Activated T-helper 17 cell treated with anti-CD3 and anti-CD28 coated beads, Interleukin-2, amount 50 U/mL, for 72 hours (primary cell): ENCODE results near the gene MED13L. TPM values are rescaled to one million over a fixed set of nuclear protein-coding genes. Genes with fewer than 3 reads are reported as not detected.

Experiments used
- ATAC-seq: fragments of 150-1000 bp; cut with Tn5 transposase; replicated peaks from 2 replicates; pipeline ENCODE4 v1.10.0; 2021; ENCODE audit warnings: mild to moderate bottlenecking, moderate library complexity
- H3K27ac Mint-ChIP-seq: one replicate; pipeline ENCODE4 v1.8.0; 2022; ENCODE audit warnings: mixed read lengths
- H3K27me3 Mint-ChIP-seq: one replicate; pipeline ENCODE4 v1.8.0; 2022; ENCODE audit warnings: mixed read lengths
- H3K36me3 Mint-ChIP-seq: one replicate; pipeline ENCODE4 v1.8.0; 2022; ENCODE audit warnings: low read depth, mild to moderate bottlenecking, mixed read lengths
- H3K4me1 Mint-ChIP-seq: one replicate; pipeline ENCODE4 v1.8.0; 2022; ENCODE audit warnings: mixed read lengths
- H3K4me3 Mint-ChIP-seq: one replicate; pipeline ENCODE4 v1.8.0; 2022; ENCODE audit warnings: mild to moderate bottlenecking, mixed read lengths
- H3K9me3 Mint-ChIP-seq: one replicate; pipeline ENCODE4 v1.8.0; 2022; ENCODE audit warnings: mixed read lengths
- total RNA-seq, 2 donors: library from RNA; stranded (reverse); gene quantifications; one replicate each; pipeline ENCODE4 v1.2.3, GENCODE V29; 2022

MED13L gene
- total RNA-seq, result 10 to 100 TPM; 49.9 to 56.2 TPM

GRCh38 chr12:116277467-116278278, at the start of gene MED13L:
Gene MED13L, minus strand, starts transcription at chr12:116277693. Its CDS starts 562 bp downstream, at chr12:116277131.
- H3K27me3 Mint-ChIP-seq, result no peaks in the 10 kb centered on the region
- peak within 1 kb of the TSS; percentile 97 for H3K4me3 Mint-ChIP-seq
- H3K36me3 Mint-ChIP-seq, result peaks cover 12% of the 10 kb centered on the region
- peaks cover 25% of the 10 kb centered on the region for H3K4me1 Mint-ChIP-seq
- ATAC-seq, result peak; percentile 89
- H3K9me3 Mint-ChIP-seq, result no peaks in the 10 kb centered on the region
- peak within 1 kb of the TSS; percentile 97 for H3K27ac Mint-ChIP-seq

GRCh38 chr12:116325336-116325664, 47.8 kb upstream of the MED13L start:
- Mint-ChIP-seq H3K27me3 (no peaks in the 10 kb centered on the region), H3K9me3 (no peaks in the 10 kb centered on the region), H3K4me3 (peak overlapping the region; percentile 41), H3K36me3 (no peaks in the 10 kb centered on the region), H3K27ac (peak overlapping the region; percentile 36), H3K4me1 (peaks cover 12% of the 10 kb centered on the region)
- peak; percentile 75 for ATAC-seq

- Mint-ChIP-seq H3K4me3 (peak overlapping the region; percentile 41), H3K27ac (peak overlapping the region; percentile 36), H3K9me3 (no peaks in the 10 kb centered on the region), H3K27me3 (no peaks in the 10 kb centered on the region), H3K36me3 (no peaks in the 10 kb centered on the region), H3K4me1 (peaks cover 12% of the 10 kb centered on the region)
- ATAC-seq, result peak; percentile 39
These were observed 47.3 kb upstream of the MED13L start for GRCh38 chr12:116324654-116325335.

GRCh38 chr12:116323406-116324386, 46.2 kb upstream of the MED13L start:
- Mint-ChIP-seq H3K4me3 (peak overlapping the region; percentile 41), H3K4me1 (peaks cover 12% of the 10 kb centered on the region), H3K36me3 (no peaks in the 10 kb centered on the region), H3K27me3 (no peaks in the 10 kb centered on the region), H3K27ac (peak overlapping the region; percentile 36), H3K9me3 (no peaks in the 10 kb centered on the region)
- peak; percentile 79 for ATAC-seq

GRCh38 chr12:116321913-116322312, 44.4 kb upstream of the MED13L start:
- Mint-ChIP-seq H3K36me3 (no peaks in the 10 kb centered on the region), H3K27ac (no peak overlapping the region)
- no peak for ATAC-seq

GRCh38 chr12:116320791-116321217, 43.3 kb upstream of the MED13L start:
- no peak overlapping the region for H3K4me3 Mint-ChIP-seq

More at GRCh38 chr12:116321913-116322312, 44.4 kb upstream of the MED13L start:
- Mint-ChIP-seq H3K4me1 (peaks cover 12% of the 10 kb centered on the region), H3K4me3 (no peak overlapping the region), H3K9me3 (no peaks in the 10 kb centered on the region), H3K27me3 (peaks cover 4% of the 10 kb centered on the region)

GRCh38 chr12:116319898-116320621, 42.6 kb upstream of the MED13L start:
- Mint-ChIP-seq H3K4me1 (peaks cover 12% of the 10 kb centered on the region), H3K27me3 (peaks cover 4% of the 10 kb centered on the region), H3K27ac (peak overlapping the region; percentile 71), H3K4me3 (peak overlapping the region; percentile 56), H3K9me3 (no peaks in the 10 kb centered on the region), H3K36me3 (no peaks in the 10 kb centered on the region)
- ATAC-seq, result peak; percentile 70

More at GRCh38 chr12:116320791-116321217, 43.3 kb upstream of the MED13L start:
- peaks cover 12% of the 10 kb centered on the region for H3K4me1 Mint-ChIP-seq
- no peak for ATAC-seq
- peaks cover 4% of the 10 kb centered on the region for H3K27me3 Mint-ChIP-seq
- H3K36me3 Mint-ChIP-seq, result no peaks in the 10 kb centered on the region
- H3K9me3 Mint-ChIP-seq, result no peaks in the 10 kb centered on the region
- no peak overlapping the region for H3K27ac Mint-ChIP-seq

- peaks cover 4% of the 10 kb centered on the region for H3K27me3 Mint-ChIP-seq
- peak overlapping the region; percentile 71 for H3K27ac Mint-ChIP-seq
- H3K9me3 Mint-ChIP-seq, result no peaks in the 10 kb centered on the region
- H3K4me3 Mint-ChIP-seq, result peak overlapping the region; percentile 56
- H3K36me3 Mint-ChIP-seq, result no peaks in the 10 kb centered on the region
- H3K4me1 Mint-ChIP-seq, result peaks cover 7% of the 10 kb centered on the region
- ATAC-seq, result no peak
These were observed 41.9 kb upstream of the MED13L start for GRCh38 chr12:116319233-116319897.

GRCh38 chr12:116318576-116319232, 41.2 kb upstream of the MED13L start:
- H3K4me3 Mint-ChIP-seq, result no peak overlapping the region
- peaks cover under 1% of the 10 kb centered on the region for H3K4me1 Mint-ChIP-seq
- H3K36me3 Mint-ChIP-seq, result no peaks in the 10 kb centered on the region
- H3K27me3 Mint-ChIP-seq, result peaks cover 4% of the 10 kb centered on the region
- no peaks in the 10 kb centered on the region for H3K9me3 Mint-ChIP-seq
- no peak overlapping the region for H3K27ac Mint-ChIP-seq
- no peak for ATAC-seq

GRCh38 chr12:116317986-116318575, 40.6 kb upstream of the MED13L start:
- H3K9me3 Mint-ChIP-seq, result no peaks in the 10 kb centered on the region
- no peaks in the 10 kb centered on the region for H3K36me3 Mint-ChIP-seq
- H3K27me3 Mint-ChIP-seq, result peaks cover 4% of the 10 kb centered on the region
- no peak for ATAC-seq
- no peak overlapping the region for H3K4me3 Mint-ChIP-seq
- H3K27ac Mint-ChIP-seq, result no peak overlapping the region
- H3K4me1 Mint-ChIP-seq, result no peaks in the 10 kb centered on the region

- Mint-ChIP-seq H3K4me1 (no peaks in the 10 kb centered on the region), H3K27me3 (peaks cover 4% of the 10 kb centered on the region)
These were observed 39.6 kb upstream of the MED13L start for GRCh38 chr12:116317139-116317538.

GRCh38 chr12:116314477-116314876, 37.0 kb upstream of the MED13L start:
- H3K36me3 Mint-ChIP-seq, result no peaks in the 10 kb centered on the region
- no peak overlapping the region for H3K27ac Mint-ChIP-seq
- H3K4me3 Mint-ChIP-seq, result no peak overlapping the region
- peaks cover 5% of the 10 kb centered on the region for H3K9me3 Mint-ChIP-seq
- peaks cover 6% of the 10 kb centered on the region for H3K27me3 Mint-ChIP-seq
- peak; percentile 74 for ATAC-seq
- no peaks in the 10 kb centered on the region for H3K4me1 Mint-ChIP-seq

More at GRCh38 chr12:116317139-116317538, 39.6 kb upstream of the MED13L start:
- no peaks in the 10 kb centered on the region for H3K36me3 Mint-ChIP-seq
- no peaks in the 10 kb centered on the region for H3K9me3 Mint-ChIP-seq
- no peak overlapping the region for H3K4me3 Mint-ChIP-seq
- no peak overlapping the region for H3K27ac Mint-ChIP-seq
- no peak for ATAC-seq
